ENCODE data around the gene GAR1. TPM values are rescaled to one million over a fixed set of nuclear protein-coding genes. Genes with fewer than 3 reads are reported as not detected.

Gene GAR1
- total and polyA plus RNA-seq, 2 donors: 5.9 to 33.4 TPM

Other genes with a start within 250 kb of the GAR1 start
- gene CASP6, start 112.3 kb upstream of the GAR1 start, total RNA-seq: 18.7 TPM
- gene CASP6, start 112.3 kb upstream of the GAR1 start, polyA plus RNA-seq: 24.6 TPM
- gene PLA2G12A, start 85.7 kb upstream of the GAR1 start, total RNA-seq: 8.2 TPM
- 23.3 TPM for gene PLA2G12A, start 85.7 kb upstream of the GAR1 start, polyA plus RNA-seq
- 3.0 TPM for gene CFI, start 13.8 kb upstream of the GAR1 start, total RNA-seq
- gene CFI, start 13.8 kb upstream of the GAR1 start, polyA plus RNA-seq: 8.4 TPM
- gene RRH, start 12.2 kb downstream of the GAR1 start, total RNA-seq: 0.05 TPM
- gene RRH, start 12.2 kb downstream of the GAR1 start, polyA plus RNA-seq: 0.11 TPM
- 0.09 TPM for gene LRIT3, start 32.3 kb downstream of the GAR1 start, total RNA-seq
- 0.59 TPM for gene LRIT3, start 32.3 kb downstream of the GAR1 start, polyA plus RNA-seq
- 0.19 TPM for gene EGF, start 97.1 kb downstream of the GAR1 start, total RNA-seq
- gene EGF, start 97.1 kb downstream of the GAR1 start, polyA plus RNA-seq: 0.64 TPM

All from thymus (tissue), 2 donors.